ENCODE measurements around the gene INSR.

DNA sequence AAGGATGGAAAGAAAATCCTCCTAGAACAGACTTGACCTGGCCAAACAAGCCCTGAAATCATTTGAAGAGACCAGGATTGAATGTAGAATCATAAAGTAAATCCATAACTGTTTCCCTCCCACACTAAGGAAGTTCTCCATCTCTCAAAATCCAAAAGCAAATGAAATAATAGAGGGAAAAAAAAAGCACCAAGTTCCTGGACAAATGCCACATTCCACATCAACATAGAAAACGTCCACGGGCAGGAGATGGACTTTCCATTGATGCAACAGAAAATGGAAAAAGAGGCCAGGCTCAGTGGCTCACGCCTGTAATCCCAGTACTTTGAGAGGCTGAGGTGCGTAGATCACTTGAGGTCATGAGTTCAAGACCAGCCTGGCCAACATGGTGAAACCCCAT, 56.2 kb downstream of the INSR start:
- TF ChIP-seq, protein P1, sequence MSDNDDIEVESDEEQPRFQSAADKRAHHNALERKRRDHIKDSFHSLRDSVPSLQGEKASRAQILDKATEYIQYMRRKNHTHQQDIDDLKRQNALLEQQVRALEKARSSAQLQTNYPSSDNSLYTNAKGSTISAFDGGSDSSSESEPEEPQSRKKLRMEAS (IDR thresholded peaks at IDR 0.05; ENCODE audit: low read depth, low read length): no peak
- TF ChIP-seq, protein P2, sequence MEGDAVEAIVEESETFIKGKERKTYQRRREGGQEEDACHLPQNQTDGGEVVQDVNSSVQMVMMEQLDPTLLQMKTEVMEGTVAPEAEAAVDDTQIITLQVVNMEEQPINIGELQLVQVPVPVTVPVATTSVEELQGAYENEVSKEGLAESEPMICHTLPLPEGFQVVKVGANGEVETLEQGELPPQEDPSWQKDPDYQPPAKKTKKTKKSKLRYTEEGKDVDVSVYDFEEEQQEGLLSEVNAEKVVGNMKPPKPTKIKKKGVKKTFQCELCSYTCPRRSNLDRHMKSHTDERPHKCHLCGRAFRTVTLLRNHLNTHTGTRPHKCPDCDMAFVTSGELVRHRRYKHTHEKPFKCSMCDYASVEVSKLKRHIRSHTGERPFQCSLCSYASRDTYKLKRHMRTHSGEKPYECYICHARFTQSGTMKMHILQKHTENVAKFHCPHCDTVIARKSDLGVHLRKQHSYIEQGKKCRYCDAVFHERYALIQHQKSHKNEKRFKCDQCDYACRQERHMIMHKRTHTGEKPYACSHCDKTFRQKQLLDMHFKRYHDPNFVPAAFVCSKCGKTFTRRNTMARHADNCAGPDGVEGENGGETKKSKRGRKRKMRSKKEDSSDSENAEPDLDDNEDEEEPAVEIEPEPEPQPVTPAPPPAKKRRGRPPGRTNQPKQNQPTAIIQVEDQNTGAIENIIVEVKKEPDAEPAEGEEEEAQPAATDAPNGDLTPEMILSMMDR (IDR thresholded peaks at IDR 0.05 in 2 of 3, conservative IDR thresholded peaks at IDR 0.05 in 1 of 3; ENCODE audit: control insufficient read depth in 2 of 3, extremely low read depth in 1 of 3, insufficient read depth in 1 of 3, low read depth in 3 of 3, low read length in 3 of 3): no peak
- TF ChIP-seq DPF2 (IDR thresholded peaks at IDR 0.05) (no peak), SIX5 (IDR thresholded peaks at IDR 0.05; ENCODE audit: low read depth, low read length, severe bottlenecking) (no peak), MYC (IDR thresholded peaks at IDR 0.05; ENCODE audit: insufficient read depth, insufficient read length, insufficient replicate concordance, low read length, severe bottlenecking) (no peak), KDM1A (IDR thresholded peaks at IDR 0.05; ENCODE audit: borderline replicate concordance) (no peak), TAF1 (IDR thresholded peaks at IDR 0.05; ENCODE audit: borderline replicate concordance, low read depth, low read length) (no peak), RAD21 (IDR thresholded peaks at IDR 0.05; ENCODE audit: insufficient read depth, low read depth, low read length) (no peak), FOXM1 (IDR thresholded peaks at IDR 0.05; ENCODE audit: low read depth, low read length) (no peak), POLR2AphosphoS5 (IDR thresholded peaks at IDR 0.05; ENCODE audit: low read length) (no peak), BRCA1 (IDR thresholded peaks at IDR 0.05; ENCODE audit: low read depth, low read length) (no peak), SMC3 (IDR thresholded peaks at IDR 0.05; ENCODE audit: borderline replicate concordance, low read length) (no peak)
- TF ChIP-seq, protein P3, sequence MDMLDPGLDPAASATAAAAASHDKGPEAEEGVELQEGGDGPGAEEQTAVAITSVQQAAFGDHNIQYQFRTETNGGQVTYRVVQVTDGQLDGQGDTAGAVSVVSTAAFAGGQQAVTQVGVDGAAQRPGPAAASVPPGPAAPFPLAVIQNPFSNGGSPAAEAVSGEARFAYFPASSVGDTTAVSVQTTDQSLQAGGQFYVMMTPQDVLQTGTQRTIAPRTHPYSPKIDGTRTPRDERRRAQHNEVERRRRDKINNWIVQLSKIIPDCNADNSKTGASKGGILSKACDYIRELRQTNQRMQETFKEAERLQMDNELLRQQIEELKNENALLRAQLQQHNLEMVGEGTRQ (IDR thresholded peaks at IDR 0.05; ENCODE audit: borderline replicate concordance, low read depth, low read length): no peak

All from GM12878 (cell line).